ENCODE results near the gene SLC22A14.

The SLC22A14 gene

GRCh38 chr3:38254872-38255271 is 27.2 kb upstream of the SLC22A14 start:
- H3K9ac ChIP-seq (ENCODE audit: low read depth in 1 of 2, low read length in 2 of 2) = no peak overlapping the region
- H3K27ac ChIP-seq (ENCODE audit: low read depth, low read length) = no peak overlapping the region
- H3K36me3 ChIP-seq (ENCODE audit: control insufficient read depth in 1 of 2, insufficient read depth in 2 of 2, low read length in 2 of 2) = peaks cover 33 to 52% of the 10 kb centered on the region in 2 donors
- H3K27me3 ChIP-seq (ENCODE audit: control insufficient read depth in 1 of 2, insufficient read depth in 2 of 2, low read length in 2 of 2) = no peaks in the 10 kb centered on the region
- no peak overlapping the region for H3K4me3 ChIP-seq (ENCODE audit: low read depth in 1 of 2, low read length in 2 of 2)
- H3K9me3 ChIP-seq (ENCODE audit: control insufficient read depth in 1 of 2, low read length in 2 of 2) = no peaks in the 10 kb centered on the region
- no peaks in the 10 kb centered on the region for H3K4me1 ChIP-seq (ENCODE audit: control insufficient read depth in 1 of 2, insufficient read depth in 2 of 2, low read length in 2 of 2)

- Histone ChIP-seq H3K27ac (ENCODE audit: low read depth, low read length) (no peak overlapping the region), H3K4me3 (ENCODE audit: low read depth in 1 of 2, low read length in 2 of 2) (no peak overlapping the region), H3K4me1 (ENCODE audit: control insufficient read depth in 1 of 2, insufficient read depth in 2 of 2, low read length in 2 of 2) (no peaks in the 10 kb centered on the region), H3K27me3 (ENCODE audit: control insufficient read depth in 1 of 2, insufficient read depth in 2 of 2, low read length in 2 of 2) (no peaks in the 10 kb centered on the region), H3K36me3 (ENCODE audit: control insufficient read depth in 1 of 2, insufficient read depth in 2 of 2, low read length in 2 of 2) (peaks cover 30 to 49% of the 10 kb centered on the region in 2 donors), H3K9ac (ENCODE audit: low read depth in 1 of 2, low read length in 2 of 2) (no peak overlapping the region), H3K9me3 (ENCODE audit: control insufficient read depth in 1 of 2, low read length in 2 of 2) (no peaks in the 10 kb centered on the region)
Measured at GRCh38 chr3:38255627-38256026, 26.5 kb upstream of the SLC22A14 start.

- Histone ChIP-seq H3K9ac (ENCODE audit: low read depth in 1 of 2, low read length in 2 of 2) (no peak overlapping the region), H3K4me3 (ENCODE audit: low read depth in 1 of 2, low read length in 2 of 2) (no peak overlapping the region), H3K27me3 (ENCODE audit: control insufficient read depth in 1 of 2, insufficient read depth in 2 of 2, low read length in 2 of 2) (no peaks in the 10 kb centered on the region), H3K27ac (ENCODE audit: low read depth, low read length) (no peak overlapping the region), H3K9me3 (ENCODE audit: control insufficient read depth in 1 of 2, low read length in 2 of 2) (no peaks in the 10 kb centered on the region), H3K4me1 (ENCODE audit: control insufficient read depth in 1 of 2, insufficient read depth in 2 of 2, low read length in 2 of 2) (no peaks in the 10 kb centered on the region), H3K36me3 (ENCODE audit: control insufficient read depth in 1 of 2, insufficient read depth in 2 of 2, low read length in 2 of 2) (peaks cover 14 to 36% of the 10 kb centered on the region in 2 donors)
Measured at GRCh38 chr3:38257583-38257982, 24.5 kb upstream of the SLC22A14 start.

GRCh38 chr3:38260474-38260873 is 21.6 kb upstream of the SLC22A14 start:
- H3K9me3 ChIP-seq (ENCODE audit: control insufficient read depth in 1 of 2, low read length in 2 of 2) = no peaks in the 10 kb centered on the region
- no peak overlapping the region for H3K4me3 ChIP-seq (ENCODE audit: low read depth in 1 of 2, low read length in 2 of 2)
- H3K9ac ChIP-seq (ENCODE audit: low read depth in 1 of 2, low read length in 2 of 2) = no peak overlapping the region
- H3K4me1 ChIP-seq (ENCODE audit: control insufficient read depth in 1 of 2, insufficient read depth in 2 of 2, low read length in 2 of 2) = no peaks in the 10 kb centered on the region
- H3K36me3 ChIP-seq (ENCODE audit: control insufficient read depth in 1 of 2, insufficient read depth in 2 of 2, low read length in 2 of 2) = peaks cover 0 to 9% of the 10 kb centered on the region in 2 donors
- H3K27ac ChIP-seq (ENCODE audit: low read depth, low read length) = no peak overlapping the region
- H3K27me3 ChIP-seq (ENCODE audit: control insufficient read depth in 1 of 2, insufficient read depth in 2 of 2, low read length in 2 of 2) = no peaks in the 10 kb centered on the region

- no peak overlapping the region for H3K4me3 ChIP-seq (ENCODE audit: low read depth in 1 of 2, low read length in 2 of 2)
- no peak overlapping the region for H3K27ac ChIP-seq (ENCODE audit: low read depth, low read length)
- H3K27me3 ChIP-seq (ENCODE audit: control insufficient read depth in 1 of 2, insufficient read depth in 2 of 2, low read length in 2 of 2) = no peaks in the 10 kb centered on the region
- no peaks in the 10 kb centered on the region for H3K4me1 ChIP-seq (ENCODE audit: control insufficient read depth in 1 of 2, insufficient read depth in 2 of 2, low read length in 2 of 2)
- H3K9me3 ChIP-seq (ENCODE audit: control insufficient read depth in 1 of 2, low read length in 2 of 2) = no peaks in the 10 kb centered on the region
- no peak overlapping the region for H3K9ac ChIP-seq (ENCODE audit: low read depth in 1 of 2, low read length in 2 of 2)
- H3K36me3 ChIP-seq (ENCODE audit: control insufficient read depth in 1 of 2, insufficient read depth in 2 of 2, low read length in 2 of 2) = peaks cover 0 to 5% of the 10 kb centered on the region in 2 donors
Measured at GRCh38 chr3:38264353-38264771, 17.7 kb upstream of the SLC22A14 start.

- no peak overlapping the region for H3K27ac ChIP-seq (ENCODE audit: low read depth, low read length)
Measured at GRCh38 chr3:38264779-38265178, 17.3 kb upstream of the SLC22A14 start.

GRCh38 chr3:38265604-38266307 is 16.3 kb upstream of the SLC22A14 start, which contains the start of gene SLC22A13:
Gene SLC22A13, plus strand, starts transcription at chr3:38265812. Its CDS starts 49 bp downstream, at chr3:38265861.
- Histone ChIP-seq H3K36me3 (ENCODE audit: control insufficient read depth in 1 of 2, insufficient read depth in 2 of 2, low read length in 2 of 2) (peaks cover 0 to 2% of the 10 kb centered on the region in 2 donors), H3K27ac (ENCODE audit: low read depth, low read length) (no peak within 1 kb of the TSS), H3K4me3 (ENCODE audit: low read depth in 1 of 2, low read length in 2 of 2) (no peak within 1 kb of the TSS), H3K9me3 (ENCODE audit: control insufficient read depth in 1 of 2, low read length in 2 of 2) (no peaks in the 10 kb centered on the region), H3K9ac (ENCODE audit: low read depth in 1 of 2, low read length in 2 of 2) (no peak within 1 kb of the TSS), H3K4me1 (ENCODE audit: control insufficient read depth in 1 of 2, insufficient read depth in 2 of 2, low read length in 2 of 2) (no peaks in the 10 kb centered on the region), H3K27me3 (ENCODE audit: control insufficient read depth in 1 of 2, insufficient read depth in 2 of 2, low read length in 2 of 2) (no peaks in the 10 kb centered on the region)

More at GRCh38 chr3:38264779-38265178, 17.3 kb upstream of the SLC22A14 start:
- peaks cover 0 to 5% of the 10 kb centered on the region in 2 donors for H3K36me3 ChIP-seq (ENCODE audit: control insufficient read depth in 1 of 2, insufficient read depth in 2 of 2, low read length in 2 of 2)
- no peak overlapping the region for H3K4me3 ChIP-seq (ENCODE audit: low read depth in 1 of 2, low read length in 2 of 2)
- no peak overlapping the region for H3K9ac ChIP-seq (ENCODE audit: low read depth in 1 of 2, low read length in 2 of 2)
- no peaks in the 10 kb centered on the region for H3K9me3 ChIP-seq (ENCODE audit: control insufficient read depth in 1 of 2, low read length in 2 of 2)
- H3K27me3 ChIP-seq (ENCODE audit: control insufficient read depth in 1 of 2, insufficient read depth in 2 of 2, low read length in 2 of 2) = no peaks in the 10 kb centered on the region
- no peaks in the 10 kb centered on the region for H3K4me1 ChIP-seq (ENCODE audit: control insufficient read depth in 1 of 2, insufficient read depth in 2 of 2, low read length in 2 of 2)

GRCh38 chr3:38266810-38267209 is 15.3 kb upstream of the SLC22A14 start:
- Histone ChIP-seq H3K27me3 (ENCODE audit: control insufficient read depth in 1 of 2, insufficient read depth in 2 of 2, low read length in 2 of 2) (no peaks in the 10 kb centered on the region), H3K36me3 (ENCODE audit: control insufficient read depth in 1 of 2, insufficient read depth in 2 of 2, low read length in 2 of 2) (no peaks in the 10 kb centered on the region), H3K9me3 (ENCODE audit: control insufficient read depth in 1 of 2, low read length in 2 of 2) (no peaks in the 10 kb centered on the region), H3K4me3 (ENCODE audit: low read depth in 1 of 2, low read length in 2 of 2) (no peak overlapping the region), H3K4me1 (ENCODE audit: control insufficient read depth in 1 of 2, insufficient read depth in 2 of 2, low read length in 2 of 2) (no peaks in the 10 kb centered on the region), H3K9ac (ENCODE audit: low read depth in 1 of 2, low read length in 2 of 2) (no peak overlapping the region), H3K27ac (ENCODE audit: low read depth, low read length) (no peak overlapping the region)

GRCh38 chr3:38267662-38268061 is 14.4 kb upstream of the SLC22A14 start:
- H3K36me3 ChIP-seq (ENCODE audit: control insufficient read depth in 1 of 2, insufficient read depth in 2 of 2, low read length in 2 of 2) = no peaks in the 10 kb centered on the region

DNA sequence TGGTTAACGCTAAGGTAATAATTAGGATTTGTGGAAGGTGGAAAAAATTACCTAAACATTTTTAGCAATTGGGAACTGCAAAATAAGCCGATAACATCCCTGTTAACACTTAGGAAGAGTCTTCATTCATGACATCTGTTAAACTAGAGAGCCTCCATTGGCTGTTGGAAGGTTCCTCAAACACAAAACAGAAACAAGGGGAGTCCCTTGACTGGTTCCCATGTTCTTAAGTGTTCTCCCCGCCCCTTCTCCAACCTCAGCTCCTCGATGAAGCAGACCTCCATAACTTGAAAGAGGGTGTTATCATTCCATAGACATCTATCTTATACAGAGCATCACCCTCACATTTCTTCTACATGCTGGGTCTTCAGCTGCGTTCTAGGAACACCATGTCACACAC is 14.0 kb upstream of the SLC22A14 start:
- Histone ChIP-seq H3K4me3 (ENCODE audit: low read depth in 1 of 2, low read length in 2 of 2) (no peak overlapping the region), H3K27me3 (ENCODE audit: control insufficient read depth in 1 of 2, insufficient read depth in 2 of 2, low read length in 2 of 2) (no peaks in the 10 kb centered on the region), H3K27ac (ENCODE audit: low read depth, low read length) (no peak overlapping the region), H3K36me3 (ENCODE audit: control insufficient read depth in 1 of 2, insufficient read depth in 2 of 2, low read length in 2 of 2) (no peaks in the 10 kb centered on the region), H3K4me1 (ENCODE audit: control insufficient read depth in 1 of 2, insufficient read depth in 2 of 2, low read length in 2 of 2) (no peaks in the 10 kb centered on the region), H3K9me3 (ENCODE audit: control insufficient read depth in 1 of 2, low read length in 2 of 2) (no peaks in the 10 kb centered on the region), H3K9ac (ENCODE audit: low read depth in 1 of 2, low read length in 2 of 2) (no peak overlapping the region)

More at GRCh38 chr3:38267662-38268061, 14.4 kb upstream of the SLC22A14 start:
- H3K9me3 ChIP-seq (ENCODE audit: control insufficient read depth in 1 of 2, low read length in 2 of 2) = no peaks in the 10 kb centered on the region
- H3K4me3 ChIP-seq (ENCODE audit: low read depth in 1 of 2, low read length in 2 of 2) = no peak overlapping the region
- no peak overlapping the region for H3K27ac ChIP-seq (ENCODE audit: low read depth, low read length)
- no peaks in the 10 kb centered on the region for H3K4me1 ChIP-seq (ENCODE audit: control insufficient read depth in 1 of 2, insufficient read depth in 2 of 2, low read length in 2 of 2)
- no peak overlapping the region for H3K9ac ChIP-seq (ENCODE audit: low read depth in 1 of 2, low read length in 2 of 2)
- H3K27me3 ChIP-seq (ENCODE audit: control insufficient read depth in 1 of 2, insufficient read depth in 2 of 2, low read length in 2 of 2) = no peaks in the 10 kb centered on the region
